OCI-LY7 (cell line): ENCODE measurements around the gene SNX32. TPM values are rescaled to one million over a fixed set of nuclear protein-coding genes. Genes with fewer than 3 reads are reported as not detected.

Experiments
- BruUV-seq: library from RNA; stranded (reverse); fragments of 400-500 nt; replicated peaks from 2 replicates; lab custom pipeline; 2021; lab: Mats Ljungman, UMichigan
- CTCF ChIA-PET: fragments of 300-600 bp; sonication (Branson Sonifier 250); formaldehyde crosslinking; loops from one replicate; lab custom pipeline; 2022; ENCODE audit warnings: antibody characterized with exemption; ENCODE audit not compliant: unreplicated experiment; lab: Charles Lee
- POLR2A ChIA-PET: fragments of 300-600 bp; sonication (Branson Sonifier 250); formaldehyde crosslinking; loops from one replicate; lab custom pipeline; 2022; ENCODE audit warnings: antibody characterized with exemption; lab: Charles Lee
- DNase-seq: peaks from one replicate; pipeline ENCODE4 v3.0.0-alpha.2; 2015; ENCODE audit warnings: low spot score
- H2AFZ ChIP-seq: fragments of 200-600 bp; sonication (generic), shearing (Covaris generic); 2 replicates; pipeline ENCODE4 v1.6.1; 2014; ENCODE audit warnings: mild to moderate bottlenecking, antibody characterized with exemption, low read length, moderate library complexity
- H3K27ac ChIP-seq: fragments of 200-600 bp; sonication (generic); 2 replicates; pipeline ENCODE4 v1.5.1; 2014; ENCODE audit warnings: mixed run types, low read depth, mild to moderate bottlenecking, moderate library complexity, low read length, inconsistent platforms; ENCODE audit not compliant: poor library complexity, severe bottlenecking
- H3K36me3 ChIP-seq: fragments of 200-600 bp; sonication (generic); 2 replicates; pipeline ENCODE4 v1.6.1; 2014; ENCODE audit warnings: mild to moderate bottlenecking, antibody characterized with exemption, low read length, moderate library complexity, mixed read lengths; ENCODE audit not compliant: insufficient read depth
- H3K4me1 ChIP-seq: fragments of 200-600 bp; sonication (generic); 2 replicates; pipeline ENCODE4 v1.5.1; 2014; ENCODE audit warnings: mild to moderate bottlenecking, low read length; ENCODE audit not compliant: insufficient read depth, poor library complexity, severe bottlenecking
- H3K4me2 ChIP-seq: fragments of 200-600 bp; sonication (generic); 2 replicates; pipeline ENCODE4 v1.6.1; 2014; ENCODE audit warnings: mild to moderate bottlenecking, low read length
- H3K4me3 ChIP-seq: fragments of 200-600 bp; sonication (generic); 2 replicates; pipeline ENCODE4 v1.5.1; 2014; ENCODE audit warnings: mild to moderate bottlenecking, low read depth, low read length; ENCODE audit not compliant: poor library complexity, severe bottlenecking
- H3K79me2 ChIP-seq: fragments of 200-600 bp; sonication (generic); 2 replicates; pipeline ENCODE4 v1.6.1; 2016; ENCODE audit warnings: low read depth, mild to moderate bottlenecking, low read length, moderate library complexity, mixed read lengths; ENCODE audit not compliant: insufficient read depth
- H3K9me2 ChIP-seq: fragments of 200-600 bp; sonication (generic); 2 replicates; pipeline ENCODE4 v1.6.1; 2016; ENCODE audit warnings: mild to moderate bottlenecking, low read length, mixed read lengths; ENCODE audit not compliant: insufficient read depth
- H3K9me3 ChIP-seq: fragments of 200-600 bp; sonication (generic); 2 replicates; pipeline ENCODE4 v1.6.1; 2014; ENCODE audit warnings: mild to moderate bottlenecking, mixed run types, low read length, mixed read lengths
- H4K20me1 ChIP-seq: fragments of 200-600 bp; sonication (generic); 2 replicates; pipeline ENCODE4 v1.6.1; 2014; ENCODE audit warnings: mild to moderate bottlenecking, antibody characterized with exemption, low read length, moderate library complexity, mixed read lengths; ENCODE audit not compliant: insufficient read depth
- EZH2phosphoT487 ChIP-seq: fragments of 200-600 bp; sonication (generic); IDR thresholded peaks from 2 replicates; pipeline ENCODE4 v1.6.1; 2018; ENCODE audit warnings: low read depth, borderline replicate concordance, mild to moderate bottlenecking, mixed run types, antibody characterized with exemption, low read length, moderate library complexity, mixed read lengths
- intact Hi-C: fragments of 100-400 bp; cut with micrococcal nuclease; formaldehyde crosslinking; loops from one replicate; pipeline ENCODE4 v1.10.0; 2022; ENCODE audit not compliant: unreplicated experiment
- total RNA-seq, 2 experiments: library from RNA; depleted of rRNA in 1 of 2; stranded (reverse); fragments of >200 nt in 1 of 2; shearing (Covaris generic) in 1 of 2; gene quantifications; 2 replicates each; pipeline ENCODE4 v1.2.3, GENCODE V29; 2014 to 2022
- TF ChIP-seq, protein P1 (sequence below): fragments of 200-600 bp; sonication (generic); conservative IDR thresholded peaks from 2 replicates; pipeline ENCODE4 v1.5.1; 2014; ENCODE audit warnings: mild to moderate bottlenecking, antibody characterized with exemption, low read length, moderate library complexity, mixed read lengths

The SNX32 gene
- total RNA-seq, 2 experiments from 2014 or later, result not detected

DNA sequence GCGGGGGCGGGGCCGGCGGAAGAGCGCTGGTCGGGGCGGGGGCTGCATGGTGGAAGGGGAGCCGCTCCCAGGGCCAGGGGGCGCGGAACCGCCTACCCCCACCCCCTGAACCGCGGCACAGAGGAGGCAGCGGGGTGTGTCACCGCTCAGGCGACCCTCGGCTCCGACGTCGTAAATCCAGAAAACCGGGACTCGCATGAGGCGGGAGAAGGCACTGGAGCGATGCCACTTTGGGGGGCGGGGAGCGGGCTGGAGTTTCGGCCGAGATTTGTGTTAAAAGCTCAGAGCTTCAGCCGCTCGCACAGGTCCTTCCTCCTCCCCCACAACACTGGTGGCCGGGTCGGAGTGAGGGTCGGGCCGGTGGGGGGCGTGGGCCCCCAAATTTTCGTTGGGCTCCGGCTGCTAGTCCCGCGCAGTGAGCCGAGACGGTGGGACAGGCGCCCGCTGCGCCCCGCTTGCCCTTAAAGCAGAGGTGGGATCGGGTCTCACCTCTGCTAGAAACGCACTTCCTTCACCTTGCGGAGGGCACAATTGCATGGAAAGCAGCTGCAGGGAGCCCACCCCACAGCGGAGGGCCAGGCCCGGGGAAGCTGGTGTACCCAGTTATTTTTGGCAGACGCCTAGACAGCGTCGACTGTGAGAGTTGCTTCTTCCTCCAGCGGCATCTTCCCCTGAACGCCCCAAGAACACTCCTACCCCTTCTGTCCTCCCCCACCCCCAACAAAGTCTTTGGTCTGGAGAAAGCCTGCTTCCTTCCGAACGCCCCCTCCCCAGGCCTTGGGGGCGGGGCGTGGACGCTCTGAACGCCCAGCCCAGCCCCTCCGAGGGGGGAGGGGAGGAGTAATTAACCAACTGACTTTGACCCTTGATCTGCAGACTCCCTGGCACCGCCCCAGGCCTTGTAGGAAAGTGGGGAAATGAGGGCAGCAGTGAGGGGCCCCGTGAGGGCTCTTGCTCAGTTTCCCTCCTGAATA lies 45.8 kb upstream of the SNX32 start:
- no peak overlapping the region for H3K27ac ChIP-seq
- ChIA-PET CTCF (no interaction called here), POLR2A (interaction anchor here (0.7 kb wide), 1 partner anchor 19 kb away, joined by 3 read pairs; no protein-coding TSS in a partner anchor)
- peak overlapping the region; percentile 21; the same call in 1 of the 2 replicates for H2AFZ ChIP-seq
- no peaks in the 10 kb centered on the region for H3K79me2 ChIP-seq
- TF ChIP-seq, protein P1, sequence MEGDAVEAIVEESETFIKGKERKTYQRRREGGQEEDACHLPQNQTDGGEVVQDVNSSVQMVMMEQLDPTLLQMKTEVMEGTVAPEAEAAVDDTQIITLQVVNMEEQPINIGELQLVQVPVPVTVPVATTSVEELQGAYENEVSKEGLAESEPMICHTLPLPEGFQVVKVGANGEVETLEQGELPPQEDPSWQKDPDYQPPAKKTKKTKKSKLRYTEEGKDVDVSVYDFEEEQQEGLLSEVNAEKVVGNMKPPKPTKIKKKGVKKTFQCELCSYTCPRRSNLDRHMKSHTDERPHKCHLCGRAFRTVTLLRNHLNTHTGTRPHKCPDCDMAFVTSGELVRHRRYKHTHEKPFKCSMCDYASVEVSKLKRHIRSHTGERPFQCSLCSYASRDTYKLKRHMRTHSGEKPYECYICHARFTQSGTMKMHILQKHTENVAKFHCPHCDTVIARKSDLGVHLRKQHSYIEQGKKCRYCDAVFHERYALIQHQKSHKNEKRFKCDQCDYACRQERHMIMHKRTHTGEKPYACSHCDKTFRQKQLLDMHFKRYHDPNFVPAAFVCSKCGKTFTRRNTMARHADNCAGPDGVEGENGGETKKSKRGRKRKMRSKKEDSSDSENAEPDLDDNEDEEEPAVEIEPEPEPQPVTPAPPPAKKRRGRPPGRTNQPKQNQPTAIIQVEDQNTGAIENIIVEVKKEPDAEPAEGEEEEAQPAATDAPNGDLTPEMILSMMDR, result no peak
- peak; percentile 71; the same call in 1 of the 2 replicates for TF ChIP-seq EZH2phosphoT487
- peak overlapping the region; percentile 60 for H3K4me2 ChIP-seq
- intact Hi-C loops, result no loop called here
- H3K4me1 ChIP-seq, result peaks cover 36% of the 10 kb centered on the region
- H3K36me3 ChIP-seq, result no peaks in the 10 kb centered on the region
- no TSS peak for BruUV-seq
- no peaks in the 10 kb centered on the region for H4K20me1 ChIP-seq
- peak; percentile 35 for DNase-seq
- no peaks in the 10 kb centered on the region for H3K9me3 ChIP-seq
- H3K9me2 ChIP-seq, result no peaks in the 10 kb centered on the region
- H3K4me3 ChIP-seq, result peak overlapping the region; percentile 41

GRCh38 chr11:65788821-65789220 lies 44.9 kb upstream of the SNX32 start:
- H3K9me2 ChIP-seq, result no peaks in the 10 kb centered on the region
- intact Hi-C loops, result no loop called here
- no peak overlapping the region for H3K27ac ChIP-seq
- ChIA-PET POLR2A (interaction anchor here (0.6 to 0.9 kb wide), 3 partner anchors 18 to 86 kb away, joined by 3 read pairs; no protein-coding TSS in a partner anchor), CTCF (no interaction called here)
- peaks cover 36% of the 10 kb centered on the region for H3K4me1 ChIP-seq
- no peak overlapping the region for H2AFZ ChIP-seq
- no peaks in the 10 kb centered on the region for H3K36me3 ChIP-seq
- no TSS peak for BruUV-seq
- no peak for DNase-seq
- no peaks in the 10 kb centered on the region for H3K79me2 ChIP-seq
- no peaks in the 10 kb centered on the region for H4K20me1 ChIP-seq
- peak overlapping the region; percentile 60 for H3K4me2 ChIP-seq
- no peak for TF ChIP-seq EZH2phosphoT487
- H3K4me3 ChIP-seq, result no peak overlapping the region
- no peaks in the 10 kb centered on the region for H3K9me3 ChIP-seq

DNA sequence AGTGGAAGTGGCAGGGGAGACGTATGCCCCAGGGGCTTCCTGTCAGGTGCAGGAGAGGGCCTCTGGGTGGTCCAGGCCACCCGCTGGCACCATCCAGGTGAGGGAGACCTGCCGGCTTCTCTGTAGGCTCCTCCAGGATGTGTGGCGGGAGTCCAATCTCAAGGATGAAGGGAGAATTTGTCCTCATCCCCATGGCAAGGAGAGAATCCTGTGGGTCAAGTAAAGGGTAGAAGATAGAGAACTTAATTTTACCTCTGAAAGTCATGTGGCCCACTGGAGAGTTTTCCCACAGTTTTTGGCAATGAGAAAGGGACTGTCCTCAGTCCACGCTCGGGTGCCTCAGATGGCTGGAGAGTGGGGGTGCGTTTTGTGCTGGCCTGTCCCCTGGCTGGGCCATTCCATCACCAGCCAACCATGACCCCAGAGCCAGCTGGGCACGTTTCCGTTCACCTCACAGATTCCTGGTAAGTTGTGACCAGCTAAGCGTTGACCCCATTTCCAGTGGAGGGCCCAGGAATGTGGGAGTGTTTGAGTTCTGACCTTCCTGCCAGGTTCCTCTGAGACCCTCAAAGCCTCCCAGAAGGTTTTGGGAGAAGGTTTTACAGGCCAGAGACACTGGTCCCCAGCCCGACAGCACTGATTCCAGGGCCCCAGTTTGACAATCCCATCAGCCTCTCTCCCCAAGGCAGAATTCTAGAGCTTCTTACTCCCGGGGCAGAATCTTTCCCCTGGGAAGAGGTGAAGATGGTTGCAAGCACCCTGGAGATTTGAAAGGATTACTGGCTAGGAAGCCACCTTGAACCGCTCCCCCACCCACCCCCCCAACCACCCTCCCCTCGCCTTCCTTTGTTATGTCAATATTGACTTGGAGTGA lies 44.3 kb upstream of the SNX32 start:
- ChIA-PET CTCF (no interaction called here), POLR2A (interaction anchor here (0.6 to 0.9 kb wide), 3 partner anchors 18 to 86 kb away, joined by 3 read pairs; no protein-coding TSS in a partner anchor)
- no peaks in the 10 kb centered on the region for H3K79me2 ChIP-seq
- H4K20me1 ChIP-seq, result no peaks in the 10 kb centered on the region
- no peak for DNase-seq
- no peak overlapping the region for H3K4me2 ChIP-seq
- H2AFZ ChIP-seq, result no peak overlapping the region
- no peaks in the 10 kb centered on the region for H3K9me2 ChIP-seq
- no peak overlapping the region for H3K27ac ChIP-seq
- H3K4me3 ChIP-seq, result no peak overlapping the region
- BruUV-seq, result no TSS peak
- intact Hi-C loops, result no loop called here
- H3K4me1 ChIP-seq, result peaks cover 36% of the 10 kb centered on the region
- no peaks in the 10 kb centered on the region for H3K36me3 ChIP-seq
- no peak for TF ChIP-seq EZH2phosphoT487
- no peaks in the 10 kb centered on the region for H3K9me3 ChIP-seq
